SH-SY5Y (cell line): ENCODE results near the gene RPL36.

ENCODE experiments used
- GATA2 ChIP-seq: IDR thresholded peaks from 2 replicates; pipeline ENCODE4 v1.6.1; 2011; ENCODE audit warnings: mild to moderate bottlenecking, low read depth, low read length
- GATA3 ChIP-seq: IDR thresholded peaks from 2 replicates; pipeline ENCODE4 v1.6.1; 2011; ENCODE audit warnings: low read depth, mild to moderate bottlenecking, low read length, moderate library complexity

DNA sequence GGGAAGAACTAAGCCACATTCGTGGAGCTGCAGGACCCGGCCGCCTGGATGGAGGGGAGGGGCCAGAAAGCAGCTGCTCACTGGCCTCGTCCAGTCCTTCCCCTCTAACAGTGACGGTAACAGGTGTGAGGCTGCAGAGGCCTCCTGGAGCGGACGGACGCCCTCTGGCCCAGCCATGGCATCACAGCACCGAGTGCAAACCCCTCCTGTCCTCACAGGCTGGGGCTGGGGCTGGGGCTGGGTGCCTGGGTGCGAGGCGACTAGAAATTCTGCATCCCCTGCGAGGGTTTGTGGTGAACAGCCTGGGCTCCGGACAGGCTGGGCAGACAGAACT is 13.4 kb upstream of the RPL36 start:
- TF ChIP-seq GATA3, result no peak
- TF ChIP-seq GATA2, result no peak
